GM23338 (cell line): Measurements from ENCODE around the gene KCNIP3. TPM values are rescaled to one million over a fixed set of nuclear protein-coding genes. Genes with fewer than 3 reads are reported as not detected.

ENCODE experiments used
- ATAC-seq: fragments of 200-7000 bp; cut with Tn5 transposase; 3 replicates; pipeline ENCODE4 v1.9.1; 2020
- DNase-seq: peaks from one replicate; pipeline ENCODE4 v3.0.0-alpha.2; 2015; ENCODE audit warnings: low spot score
- H2AFZ ChIP-seq: fragments of 200-600 bp; sonication (generic); 2 replicates; pipeline ENCODE4 v1.8.0; 2016; ENCODE audit warnings: antibody characterized with exemption, mild to moderate bottlenecking, moderate library complexity
- H3F3A ChIP-seq: fragments of 200-600 bp; sonication (generic); replicated peaks from 2 replicates; pipeline ENCODE4 v1.8.0; 2017; ENCODE audit warnings: antibody characterized with exemption, mixed run types, low read depth
- H3K27ac ChIP-seq: fragments of 200-600 bp; sonication (generic); 2 replicates; pipeline ENCODE4 v1.6.1; 2016; ENCODE audit warnings: low read depth
- H3K27me3 ChIP-seq: fragments of 200-600 bp; sonication (generic); 2 replicates; pipeline ENCODE4 v1.8.0; 2016; ENCODE audit warnings: mild to moderate bottlenecking, mixed run types, moderate library complexity; ENCODE audit not compliant: insufficient read depth
- H3K36me3 ChIP-seq: fragments of 200-600 bp; sonication (generic); 2 replicates; pipeline ENCODE4 v1.8.0; 2016; ENCODE audit warnings: mild to moderate bottlenecking; ENCODE audit not compliant: insufficient read depth
- H3K4me1 ChIP-seq: fragments of 200-600 bp; sonication (generic); 2 replicates; pipeline ENCODE4 v1.8.0; 2016; ENCODE audit warnings: mild to moderate bottlenecking, moderate library complexity; ENCODE audit not compliant: insufficient read depth
- H3K4me2 ChIP-seq: fragments of 200-600 bp; sonication (generic); 2 replicates; pipeline ENCODE4 v1.7.1; 2017; ENCODE audit warnings: mixed run types
- H3K4me3 ChIP-seq: fragments of 200-600 bp; sonication (generic); 2 replicates; pipeline ENCODE4 v1.6.1; 2016; ENCODE audit warnings: mixed run types
- H3K79me2 ChIP-seq: fragments of 200-600 bp; sonication (generic); replicated peaks from 2 replicates; pipeline ENCODE4 v1.8.0; 2017; ENCODE audit warnings: mild to moderate bottlenecking; ENCODE audit not compliant: insufficient read depth
- H3K9me2 ChIP-seq: fragments of 200-600 bp; sonication (generic); 2 replicates; pipeline ENCODE4 v1.8.0; 2017; ENCODE audit not compliant: insufficient read depth
- H4K20me1 ChIP-seq: fragments of 200-600 bp; sonication (generic); replicated peaks from 2 replicates; pipeline ENCODE4 v1.8.0; 2017; ENCODE audit warnings: mild to moderate bottlenecking; ENCODE audit not compliant: insufficient read depth
- H3K27ac Mint-ChIP-seq: 2 replicates; pipeline ENCODE4 v1.8.0; 2020; ENCODE audit warnings: inconsistent platforms, mild to moderate bottlenecking, moderate library complexity, mixed read lengths
- H3K27me3 Mint-ChIP-seq: 3 replicates; pipeline ENCODE4 v1.8.0; 2022; ENCODE audit warnings: low read depth, mild to moderate bottlenecking, moderate library complexity, mixed read lengths, inconsistent platforms; ENCODE audit not compliant: insufficient read depth, poor library complexity
- H3K36me3 Mint-ChIP-seq: 3 replicates; pipeline ENCODE4 v1.8.0; 2021; ENCODE audit warnings: low read depth, mild to moderate bottlenecking, inconsistent platforms, moderate library complexity, mixed read lengths
- H3K4me1 Mint-ChIP-seq: 3 replicates; pipeline ENCODE4 v1.8.0; 2020; ENCODE audit warnings: mild to moderate bottlenecking, inconsistent platforms, mixed read lengths
- H3K4me3 Mint-ChIP-seq: 3 replicates; pipeline ENCODE4 v1.8.0; 2021; ENCODE audit warnings: moderate library complexity, mild to moderate bottlenecking, inconsistent platforms, mixed read lengths
- H3K9me3 Mint-ChIP-seq: 3 replicates; pipeline ENCODE4 v1.8.0; 2020; ENCODE audit warnings: moderate library complexity, mild to moderate bottlenecking, inconsistent platforms, mixed read lengths
- CREB1 ChIP-seq: fragments of 250-450 bp; sonication (Bioruptor Pico); IDR thresholded peaks from 2 replicates; pipeline ENCODE4 v1.5.0; 2020; ENCODE audit warnings: low read depth, mild to moderate bottlenecking, moderate library complexity
- CTCF ChIP-seq, 2 experiments: fragments of 200-600 bp in 1 of 2; sonication (generic) in 1 of 2; conservative IDR thresholded peaks; 2 replicates each; pipeline versions ENCODE4 v1.5.1 to v1.6.1; 2016 to 2017; ENCODE audit warnings: antibody characterized with exemption in 2 of 2, low read depth in 2 of 2, mild to moderate bottlenecking in 2 of 2, moderate library complexity in 1 of 2
- ETS1 ChIP-seq: IDR thresholded peaks from 2 replicates; pipeline ENCODE4 v1.6.1; 2016; ENCODE audit warnings: antibody characterized with exemption
- EZH2phosphoT487 ChIP-seq: fragments of 200-600 bp; sonication (generic); IDR thresholded peaks from one replicate; pipeline ENCODE4 v1.8.1; 2018; ENCODE audit warnings: antibody characterized with exemption; ENCODE audit not compliant: unreplicated experiment
- JUNB ChIP-seq: IDR thresholded peaks from one replicate; pipeline ENCODE4 v1.6.1; 2016; ENCODE audit warnings: antibody characterized with exemption; ENCODE audit not compliant: unreplicated experiment
- NANOG ChIP-seq: IDR thresholded peaks from 2 replicates; pipeline ENCODE4 v1.6.1; 2016; ENCODE audit warnings: antibody characterized with exemption, borderline replicate concordance
- STAT1 ChIP-seq: IDR thresholded peaks from one replicate; pipeline ENCODE4 v1.6.1; 2016; ENCODE audit warnings: antibody characterized with exemption; ENCODE audit not compliant: unreplicated experiment
- ZNF114 ChIP-seq: fragments of 250-450 bp; sonication (Bioruptor Pico); IDR thresholded peaks from 2 replicates; pipeline ENCODE4 v1.5.0; 2020; ENCODE audit warnings: mild to moderate bottlenecking, moderate library complexity
- ZNF331 ChIP-seq: fragments of 250-450 bp; sonication (Bioruptor Pico); IDR thresholded peaks from 2 replicates; pipeline ENCODE4 v1.5.0; 2020; ENCODE audit warnings: low read depth, mild to moderate bottlenecking, moderate library complexity
- ZNF462 ChIP-seq: fragments of 250-450 bp; sonication (Bioruptor Pico); IDR thresholded peaks from 2 replicates; pipeline ENCODE4 v1.5.0; 2020; ENCODE audit warnings: mild to moderate bottlenecking, moderate library complexity
- polyA plus RNA-seq: library from polyadenylated mRNA; unstranded; fragments of >200 nt; fragmentation: Nextera tagmentation; extraction: Ambion mirVana; gene quantifications from 2 replicates; pipeline ENCODE4 v1.2.1, GENCODE V29; 2016
- total RNA-seq: library from RNA; depleted of rRNA; stranded (reverse); fragments of >200 nt; shearing (Covaris generic); gene quantifications from 2 replicates; pipeline ENCODE4 v1.2.3, GENCODE V29; 2014

Gene KCNIP3
- total and polyA plus RNA-seq, 2 experiments from 2014 or later, result 0.32 to 0.83 TPM

- H3K4me1 ChIP-seq, result no peaks in the 10 kb centered on the region
- H3K4me2 ChIP-seq, result no peak overlapping the region
- no peak overlapping the region for H3K27ac Mint-ChIP-seq
- H3K4me3 Mint-ChIP-seq, result no peak overlapping the region
- no peak for TF ChIP-seq CREB1 (CRISPR knock-in tag)
- no peak for TF ChIP-seq JUNB
- no peak for TF ChIP-seq EZH2phosphoT487
- no peak for TF ChIP-seq ETS1
- no peak for TF ChIP-seq ZNF331 (CRISPR knock-in tag)
- no peak for TF ChIP-seq CTCF (conservative IDR thresholded peaks at IDR 0.05; ENCODE audit: low read depth in 2 of 2)
- no peak for TF ChIP-seq STAT1
- TF ChIP-seq ZNF114, result no peak
- no peak for TF ChIP-seq NANOG
- TF ChIP-seq ZNF462, result no peak
- no peaks in the 10 kb centered on the region for H4K20me1 ChIP-seq
- H3K36me3 ChIP-seq, result no peaks in the 10 kb centered on the region
- no peak overlapping the region for H3K27ac ChIP-seq
- H3K9me2 ChIP-seq, result no peaks in the 10 kb centered on the region
- H2AFZ ChIP-seq, result no peak overlapping the region
- ATAC-seq (no peak), DNase-seq (no peak)
- peaks cover 16% of the 10 kb centered on the region for H3K27me3 Mint-ChIP-seq
- no peaks in the 10 kb centered on the region; the same call in 2 of the 3 replicates for H3K36me3 Mint-ChIP-seq
- H3K27me3 ChIP-seq, result no peaks in the 10 kb centered on the region
- no peaks in the 10 kb centered on the region for H3K79me2 ChIP-seq
- H3F3A ChIP-seq, result no peaks in the 10 kb centered on the region
- no peaks in the 10 kb centered on the region; the same call in 2 of the 3 replicates for H3K9me3 Mint-ChIP-seq
- H3K4me3 ChIP-seq, result no peak overlapping the region
- peaks cover 2% of the 10 kb centered on the region; the same call in 1 of the 3 replicates for H3K4me1 Mint-ChIP-seq
Measured at GRCh38 chr2:95268211-95269035, 28.7 kb upstream of the KCNIP3 start.
